ENCODE results near the gene STK32B.

- TF ChIP-seq, protein P1, sequence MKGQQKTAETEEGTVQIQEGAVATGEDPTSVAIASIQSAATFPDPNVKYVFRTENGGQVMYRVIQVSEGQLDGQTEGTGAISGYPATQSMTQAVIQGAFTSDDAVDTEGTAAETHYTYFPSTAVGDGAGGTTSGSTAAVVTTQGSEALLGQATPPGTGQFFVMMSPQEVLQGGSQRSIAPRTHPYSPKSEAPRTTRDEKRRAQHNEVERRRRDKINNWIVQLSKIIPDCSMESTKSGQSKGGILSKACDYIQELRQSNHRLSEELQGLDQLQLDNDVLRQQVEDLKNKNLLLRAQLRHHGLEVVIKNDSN (IDR thresholded peaks at IDR 0.05), result no peak
- no peak for TF ChIP-seq EP300 (IDR thresholded peaks at IDR 0.05; ENCODE audit: borderline replicate concordance)
- TF ChIP-seq TEAD4 (IDR thresholded peaks at IDR 0.05), result no peak
Measured at GRCh38 chr4:5184606-5185005, 133.3 kb downstream of the STK32B start.

All from Ishikawa (cell line).